Panc1 (cell line): Measurements from ENCODE around the gene S100A12.

Experiments used
- TF ChIP-seq, protein P1 (sequence below): fragments of 450-650 bp; IDR thresholded peaks from 2 replicates; pipeline ENCODE4 v1.5.1; 2017; ENCODE audit warnings: mild to moderate bottlenecking
- TF ChIP-seq, protein P2 (sequence below), 2 experiments: IDR thresholded peaks; 2 replicates each; pipeline ENCODE4 v1.6.1; 2011 to 2012; ENCODE audit warnings: low read depth in 2 of 2, control low read depth in 1 of 2, low read length in 1 of 2, mild to moderate bottlenecking in 1 of 2, moderate library complexity in 1 of 2; ENCODE audit not compliant: insufficient read depth in 1 of 2

DNA sequence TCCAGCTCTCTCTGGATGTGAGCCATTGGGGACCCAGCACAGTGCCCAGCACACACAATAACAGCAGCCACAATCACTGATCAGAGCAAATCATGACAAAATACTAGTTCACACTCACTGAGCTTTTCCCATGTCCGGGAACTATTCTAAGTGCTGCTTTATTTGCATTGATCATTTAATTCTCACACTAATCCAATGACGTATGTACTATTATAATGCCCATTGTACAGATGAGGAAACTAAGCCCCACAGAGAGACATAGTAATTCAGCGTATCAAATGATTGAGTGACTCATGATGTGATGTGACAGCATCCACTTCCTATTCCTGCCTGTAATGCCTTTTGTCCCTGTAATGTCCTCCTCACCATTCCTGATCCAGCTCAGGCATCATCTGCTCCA, 17.4 kb upstream of the S100A12 start:
- TF ChIP-seq, protein P1, sequence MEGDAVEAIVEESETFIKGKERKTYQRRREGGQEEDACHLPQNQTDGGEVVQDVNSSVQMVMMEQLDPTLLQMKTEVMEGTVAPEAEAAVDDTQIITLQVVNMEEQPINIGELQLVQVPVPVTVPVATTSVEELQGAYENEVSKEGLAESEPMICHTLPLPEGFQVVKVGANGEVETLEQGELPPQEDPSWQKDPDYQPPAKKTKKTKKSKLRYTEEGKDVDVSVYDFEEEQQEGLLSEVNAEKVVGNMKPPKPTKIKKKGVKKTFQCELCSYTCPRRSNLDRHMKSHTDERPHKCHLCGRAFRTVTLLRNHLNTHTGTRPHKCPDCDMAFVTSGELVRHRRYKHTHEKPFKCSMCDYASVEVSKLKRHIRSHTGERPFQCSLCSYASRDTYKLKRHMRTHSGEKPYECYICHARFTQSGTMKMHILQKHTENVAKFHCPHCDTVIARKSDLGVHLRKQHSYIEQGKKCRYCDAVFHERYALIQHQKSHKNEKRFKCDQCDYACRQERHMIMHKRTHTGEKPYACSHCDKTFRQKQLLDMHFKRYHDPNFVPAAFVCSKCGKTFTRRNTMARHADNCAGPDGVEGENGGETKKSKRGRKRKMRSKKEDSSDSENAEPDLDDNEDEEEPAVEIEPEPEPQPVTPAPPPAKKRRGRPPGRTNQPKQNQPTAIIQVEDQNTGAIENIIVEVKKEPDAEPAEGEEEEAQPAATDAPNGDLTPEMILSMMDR, result no peak
- TF ChIP-seq, protein P2, sequence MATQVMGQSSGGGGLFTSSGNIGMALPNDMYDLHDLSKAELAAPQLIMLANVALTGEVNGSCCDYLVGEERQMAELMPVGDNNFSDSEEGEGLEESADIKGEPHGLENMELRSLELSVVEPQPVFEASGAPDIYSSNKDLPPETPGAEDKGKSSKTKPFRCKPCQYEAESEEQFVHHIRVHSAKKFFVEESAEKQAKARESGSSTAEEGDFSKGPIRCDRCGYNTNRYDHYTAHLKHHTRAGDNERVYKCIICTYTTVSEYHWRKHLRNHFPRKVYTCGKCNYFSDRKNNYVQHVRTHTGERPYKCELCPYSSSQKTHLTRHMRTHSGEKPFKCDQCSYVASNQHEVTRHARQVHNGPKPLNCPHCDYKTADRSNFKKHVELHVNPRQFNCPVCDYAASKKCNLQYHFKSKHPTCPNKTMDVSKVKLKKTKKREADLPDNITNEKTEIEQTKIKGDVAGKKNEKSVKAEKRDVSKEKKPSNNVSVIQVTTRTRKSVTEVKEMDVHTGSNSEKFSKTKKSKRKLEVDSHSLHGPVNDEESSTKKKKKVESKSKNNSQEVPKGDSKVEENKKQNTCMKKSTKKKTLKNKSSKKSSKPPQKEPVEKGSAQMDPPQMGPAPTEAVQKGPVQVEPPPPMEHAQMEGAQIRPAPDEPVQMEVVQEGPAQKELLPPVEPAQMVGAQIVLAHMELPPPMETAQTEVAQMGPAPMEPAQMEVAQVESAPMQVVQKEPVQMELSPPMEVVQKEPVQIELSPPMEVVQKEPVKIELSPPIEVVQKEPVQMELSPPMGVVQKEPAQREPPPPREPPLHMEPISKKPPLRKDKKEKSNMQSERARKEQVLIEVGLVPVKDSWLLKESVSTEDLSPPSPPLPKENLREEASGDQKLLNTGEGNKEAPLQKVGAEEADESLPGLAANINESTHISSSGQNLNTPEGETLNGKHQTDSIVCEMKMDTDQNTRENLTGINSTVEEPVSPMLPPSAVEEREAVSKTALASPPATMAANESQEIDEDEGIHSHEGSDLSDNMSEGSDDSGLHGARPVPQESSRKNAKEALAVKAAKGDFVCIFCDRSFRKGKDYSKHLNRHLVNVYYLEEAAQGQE (IDR thresholded peaks at IDR 0.05; ENCODE audit: insufficient read depth in 1 of 2, low read depth in 2 of 2, low read length in 1 of 2), result no peak
